H1 (cell line): ENCODE results near the gene RIT2. TPM values are rescaled to one million over a fixed set of nuclear protein-coding genes. Genes with fewer than 3 reads are reported as not detected.

Experiments used
- CTCF ChIA-PET: fragments of 300-600 bp; sonication (Branson Sonifier 250); formaldehyde crosslinking; loops from one replicate; lab custom pipeline; 2021; ENCODE audit not compliant: partially characterized antibody; lab: Charles Lee
- POLR2A ChIA-PET: fragments of 300-600 bp; sonication (Branson Sonifier 250); formaldehyde crosslinking; loops from one replicate; lab custom pipeline; 2021; ENCODE audit warnings: inconsistent platforms; ENCODE audit not compliant: partially characterized antibody; lab: Charles Lee
- DNase-seq, 2 experiments: peaks; one replicate each; pipeline versions ENCODE4 v3.0.0 to v3.0.0-alpha.2; 2010 to 2022; ENCODE audit warnings: low spot score in 2 of 2, low read depth in 1 of 2, mixed read lengths in 1 of 2
- FAIRE-seq: peaks from 2 replicates; lab custom pipeline; 2011; peaks lifted over from hg19 to GRCh38; lab: Jason Lieb, UNC
- H2AFZ ChIP-seq: 2 replicates; pipeline ENCODE4 v1.8.1; 2012; ENCODE audit warnings: low read length, inconsistent platforms
- H2AK5ac ChIP-seq: 2 replicates; pipeline ENCODE4 v1.6.1; 2013; ENCODE audit warnings: low read depth, low read length
- H2BK120ac ChIP-seq: replicated peaks from 2 replicates; pipeline ENCODE3; 2013; ENCODE audit warnings: low read depth, low read length, inconsistent platforms
- H2BK12ac ChIP-seq: 2 replicates; pipeline ENCODE4 v1.6.1; 2013; ENCODE audit warnings: low read depth, low read length
- H2BK15ac ChIP-seq: 2 replicates; pipeline ENCODE4 v1.6.1; 2013; ENCODE audit warnings: low read length
- H2BK20ac ChIP-seq: 2 replicates; pipeline ENCODE4 v1.6.1; 2013; ENCODE audit warnings: low read length
- H2BK5ac ChIP-seq: 2 replicates; pipeline ENCODE4 v1.6.1; 2013; ENCODE audit warnings: low read depth, low read length
- H3K14ac ChIP-seq: 2 replicates; pipeline ENCODE4 v1.6.1; 2013; ENCODE audit warnings: inconsistent platforms; ENCODE audit not compliant: insufficient read length
- H3K18ac ChIP-seq: 2 replicates; pipeline ENCODE4 v1.6.1; 2013; ENCODE audit warnings: low read length; ENCODE audit errors: extremely low read depth
- H3K23ac ChIP-seq: 2 replicates; pipeline ENCODE4 v1.6.1; 2013; ENCODE audit warnings: inconsistent platforms; ENCODE audit not compliant: insufficient read length
- H3K23me2 ChIP-seq: 2 replicates; pipeline ENCODE4 v1.6.1; 2013; ENCODE audit warnings: low read depth, low read length
- H3K27ac ChIP-seq: 2 replicates; pipeline ENCODE4 v1.6.1; 2011; ENCODE audit warnings: low read depth, low read length, inconsistent platforms
- H3K27me3 ChIP-seq, 4 experiments: replicated peaks in 1 of 4; 1 replicate in 1 of 4; 2 replicates in 3 of 4; pipeline versions ENCODE4 v1.6.1 to v1.8.1; 2011 to 2013; ENCODE audit warnings: low read length in 3 of 4, mild to moderate bottlenecking in 3 of 4, inconsistent platforms in 2 of 4, mixed read lengths in 2 of 4, moderate library complexity in 1 of 4; ENCODE audit not compliant: control insufficient read depth in 3 of 4, insufficient read depth in 3 of 4; ENCODE audit errors: extremely low read depth in 1 of 4
- H3K36me3 ChIP-seq, 4 experiments: 2 replicates each; pipeline versions ENCODE4 v1.6.1 to v1.8.1; 2011 to 2013; ENCODE audit warnings: mild to moderate bottlenecking in 4 of 4, low read length in 3 of 4, moderate library complexity in 2 of 4, control low read depth in 1 of 4, inconsistent platforms in 1 of 4; ENCODE audit not compliant: insufficient read depth in 4 of 4, control insufficient read depth in 2 of 4
- H3K4ac ChIP-seq: replicated peaks from 2 replicates; pipeline ENCODE3; 2013; ENCODE audit warnings: low read length, low read depth, mixed read lengths, inconsistent platforms; ENCODE audit not compliant: insufficient read length
- H3K4me1 ChIP-seq, 4 experiments: replicated peaks in 1 of 4; 1 replicate in 1 of 4; 2 replicates in 3 of 4; pipeline versions ENCODE4 v1.6.1 to v1.8.1; 2011 to 2013; ENCODE audit warnings: low read length in 3 of 4, inconsistent platforms in 2 of 4, mixed read lengths in 1 of 4; ENCODE audit not compliant: insufficient read depth in 4 of 4, control insufficient read depth in 3 of 4
- H3K4me2 ChIP-seq, 2 experiments: 2 replicates each; pipeline versions ENCODE4 v1.6.1 to v1.8.1; 2011 to 2013; ENCODE audit warnings: low read depth in 2 of 2, low read length in 2 of 2, control low read depth in 1 of 2, inconsistent platforms in 1 of 2, mild to moderate bottlenecking in 1 of 2; ENCODE audit not compliant: insufficient read depth in 1 of 2
- H3K4me3 ChIP-seq, 4 experiments: fragments of 200-600, 300-600 bp in 1 of 4; sonication (generic), shearing (Covaris generic), sonication (Bioruptor Twin) in 1 of 4; 2 replicates each; pipeline versions ENCODE4 v1.5.1 to v1.8.1; 2011 to 2016; ENCODE audit warnings: low read length in 4 of 4, low read depth in 3 of 4, control low read depth in 2 of 4, inconsistent platforms in 2 of 4, mild to moderate bottlenecking in 2 of 4, mixed read lengths in 1 of 4, moderate library complexity in 1 of 4; ENCODE audit not compliant: insufficient read depth in 2 of 4; ENCODE audit errors: extremely low read depth in 1 of 4
- H3K56ac ChIP-seq: replicated peaks from 2 replicates; pipeline ENCODE3; 2013; ENCODE audit warnings: low read depth, mild to moderate bottlenecking, mixed read lengths, low read length, inconsistent platforms; ENCODE audit not compliant: insufficient read length
- H3K79me1 ChIP-seq: 2 replicates; pipeline ENCODE4 v1.6.1; 2013; ENCODE audit warnings: low read depth, low read length, control low read depth
- H3K79me2 ChIP-seq, 2 experiments: 2 replicates each; pipeline versions ENCODE4 v1.6.1 to v1.8.1; 2012 to 2013; ENCODE audit warnings: low read length in 2 of 2, mild to moderate bottlenecking in 2 of 2, inconsistent platforms in 1 of 2; ENCODE audit not compliant: insufficient read depth in 2 of 2, control insufficient read depth in 1 of 2
- H3K9ac ChIP-seq, 4 experiments: replicated peaks in 1 of 4; 1 replicate in 1 of 4; 2 replicates in 3 of 4; pipeline versions ENCODE4 v1.6.1 to v1.8.1; 2011 to 2013; ENCODE audit warnings: low read depth in 3 of 4, low read length in 3 of 4, control low read depth in 2 of 4, mild to moderate bottlenecking in 2 of 4, moderate library complexity in 2 of 4, inconsistent platforms in 1 of 4; ENCODE audit errors: extremely low read depth in 1 of 4
- H3K9me3 ChIP-seq, 2 experiments: 2 replicates each; pipeline versions ENCODE4 v1.6.1 to v1.8.1; 2012 to 2013; ENCODE audit warnings: mild to moderate bottlenecking in 2 of 2, moderate library complexity in 2 of 2, control low read depth in 1 of 2, inconsistent platforms in 1 of 2, low read depth in 1 of 2, low read length in 1 of 2, mixed read lengths in 1 of 2; ENCODE audit not compliant: insufficient read depth in 2 of 2
- H4K20me1 ChIP-seq, 2 experiments: replicated peaks in 1 of 2; 2 replicates each; pipeline versions ENCODE3 to v1.8.1; 2011 to 2013; ENCODE audit warnings: inconsistent platforms in 2 of 2, low read length in 2 of 2, mild to moderate bottlenecking in 1 of 2; ENCODE audit not compliant: insufficient read depth in 2 of 2, control insufficient read depth in 1 of 2
- H4K5ac ChIP-seq: 2 replicates; pipeline ENCODE4 v1.6.1; 2013; ENCODE audit warnings: low read length, low read depth, mixed read lengths, inconsistent platforms; ENCODE audit not compliant: insufficient read length
- H4K8ac ChIP-seq: 2 replicates; pipeline ENCODE4 v1.8.0; 2013; ENCODE audit warnings: mild to moderate bottlenecking, moderate library complexity, low read length, inconsistent platforms; ENCODE audit not compliant: insufficient read depth; ENCODE audit errors: extremely low read depth
- H4K91ac ChIP-seq: replicated peaks from 2 replicates; pipeline ENCODE3; 2013; ENCODE audit warnings: low read length, mixed read lengths, inconsistent platforms; ENCODE audit not compliant: insufficient read length
- CTBP2 ChIP-seq: IDR thresholded peaks from 2 replicates; pipeline ENCODE4 v1.7.0; 2011; ENCODE audit warnings: borderline replicate concordance, mild to moderate bottlenecking, moderate library complexity, mixed read lengths, low read length; ENCODE audit not compliant: insufficient read depth, insufficient read length
- CTCF ChIP-seq, 3 experiments: IDR thresholded peaks; 1 replicate in 2 of 3; 2 replicates in 1 of 3; pipeline versions ENCODE4 v1.5.1 to v1.6.1; 2011; ENCODE audit warnings: low read length in 3 of 3, mild to moderate bottlenecking in 3 of 3, inconsistent platforms in 2 of 3, low read depth in 1 of 3, moderate library complexity in 1 of 3; ENCODE audit not compliant: insufficient read depth in 1 of 3; ENCODE audit errors: control extremely low read depth in 1 of 3
- E2F6 ChIP-seq: IDR thresholded peaks from 2 replicates; pipeline ENCODE4 v1.6.1; 2012; ENCODE audit warnings: inconsistent platforms
- MAFK ChIP-seq: IDR thresholded peaks from 2 replicates; pipeline ENCODE4 v1.6.1; 2012; ENCODE audit warnings: low read depth, mild to moderate bottlenecking, improper control_type of control experiment, low read length
- NANOG ChIP-seq: IDR thresholded peaks from 2 replicates; pipeline ENCODE4 v1.6.1; 2011; ENCODE audit warnings: low read length, low read depth, mild to moderate bottlenecking, inconsistent platforms; ENCODE audit not compliant: insufficient read depth, poor library complexity, severe bottlenecking
- PHF8 ChIP-seq: fragments of 200-600 bp; sonication (generic); conservative IDR thresholded peaks from 2 replicates; pipeline ENCODE4 v1.7.1; 2012; ENCODE audit warnings: low read depth, mild to moderate bottlenecking, inconsistent platforms, low read length, moderate library complexity
- SP1 ChIP-seq: IDR thresholded peaks from 2 replicates; pipeline ENCODE4 v1.6.1; 2011; ENCODE audit warnings: low read depth, low read length
- SRF ChIP-seq: IDR thresholded peaks from 2 replicates; pipeline ENCODE4 v1.6.1; 2011; ENCODE audit warnings: mild to moderate bottlenecking, low read depth, low read length, moderate library complexity
- SUZ12 ChIP-seq: fragments of 200-600 bp; sonication (generic); IDR thresholded peaks from 2 replicates; pipeline ENCODE4 v1.6.1; 2012; ENCODE audit warnings: mild to moderate bottlenecking, inconsistent platforms, low read length, moderate library complexity, mixed read lengths
- ZNF274 ChIP-seq: IDR thresholded peaks from 2 replicates; pipeline ENCODE4 v1.7.0; 2012; ENCODE audit warnings: low read length, borderline replicate concordance; ENCODE audit errors: extremely low read depth
- WGBS, 2 experiments: shearing (Covaris generic) in 1 of 2; methylation state at CpG; one replicate each; pipeline versions ENCODE4 v1.1.6 to v1.1.7; 2013 to 2015; ENCODE audit warnings: low lambda C conversion rate in 2 of 2, mixed read lengths in 2 of 2, inconsistent platforms in 1 of 2, low coverage in 1 of 2, missing lambda C conversion rate in 1 of 2; ENCODE audit not compliant: insufficient replicate concordance in 2 of 2, insufficient coverage in 1 of 2, insufficient read length in 1 of 2; ENCODE audit errors: extremely low coverage in 1 of 2, missing lambda C conversion rate in 1 of 2; 5-methylcytosine and 5-hydroxymethylcytosine counted together
- polyA plus RNA-seq, 7 experiments: library from polyadenylated mRNA; depleted of rRNA in 3 of 7; stranded (reverse) in 5 of 7; unstranded in 2 of 7; fragments of >200 nt in 5 of 7; fragments of 200-250 nt in 2 of 7; gene quantifications; 1 replicate in 5 of 7; 2 replicates in 1 of 7; 4 replicates in 1 of 7; pipeline versions ENCODE4 v1.2.1 to v1.2.3, GENCODE V29; 2011 to 2013; ENCODE audit warnings: missing spikeins in 2 of 7, mixed read lengths in 2 of 7
- total RNA-seq: library from RNA; stranded (reverse); fragmentation: NEBNext Ultra II Directional; extraction: Animal tissue kit (Norgen Biotek cat#: 25700); gene quantifications from 2 replicates; pipeline ENCODE4 v1.2.1, GENCODE V29; 2021

The RIT2 gene
- total and polyA plus RNA-seq, 2 of the 8 experiments (the other 6 are each of a cell fraction or from before 2014, with no cell fraction given), result 0.67 to 3.2 TPM

DNA sequence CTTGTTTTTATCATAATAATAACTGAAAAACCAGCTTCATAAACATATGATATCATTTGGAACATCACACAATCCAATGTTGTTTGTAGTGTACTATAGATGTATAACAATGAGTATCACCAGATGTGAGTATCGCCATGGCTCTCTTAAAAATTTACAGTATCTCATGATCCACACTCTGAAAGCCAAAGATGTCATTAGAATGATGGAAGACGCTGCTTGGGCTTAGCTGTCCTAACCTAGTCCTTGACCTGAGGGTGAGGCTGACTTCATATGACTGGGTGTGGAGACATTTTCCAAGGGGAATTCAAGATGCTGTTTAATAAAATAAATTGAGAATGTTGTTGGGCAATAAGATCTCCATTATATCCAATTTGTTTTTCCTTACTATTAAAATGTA is 242.6 kb downstream of the RIT2 start:
- WGBS, 2 experiments, result 91% methylated on average over 2 of the region's 2 CpGs; no CpG with 5 or more reads in 1 of the 2 experiments
- H4K5ac ChIP-seq, result no peak overlapping the region
- H3K4ac ChIP-seq, result no peak overlapping the region

More for the DNA sequence above, 242.6 kb downstream of the RIT2 start:
- H3K27me3 ChIP-seq, result no peaks in the 10 kb centered on the region
- H3K79me2 ChIP-seq, result no peaks in the 10 kb centered on the region
- H2BK5ac ChIP-seq, result no peak overlapping the region
- FAIRE-seq, result no peak
- no peaks in the 10 kb centered on the region for H3K23me2 ChIP-seq
- H2BK120ac ChIP-seq, result no peak overlapping the region
- no peaks in the 10 kb centered on the region for H4K20me1 ChIP-seq
- H3K4me3 ChIP-seq, result no peak overlapping the region
- no peaks in the 10 kb centered on the region for H3K9me3 ChIP-seq
- no peak overlapping the region for H3K27ac ChIP-seq
- H3K4me1 ChIP-seq, result no peaks in the 10 kb centered on the region
- DNase-seq, result no peak
- no peaks in the 10 kb centered on the region for H3K36me3 ChIP-seq
- no peak overlapping the region for H3K4me2 ChIP-seq
- no peak overlapping the region for H3K9ac ChIP-seq
- H2BK15ac ChIP-seq, result no peak overlapping the region
- no peak overlapping the region for H3K23ac ChIP-seq
- H2BK20ac ChIP-seq, result no peak overlapping the region
- H2AK5ac ChIP-seq, result no peak overlapping the region
- no peak overlapping the region for H2AFZ ChIP-seq
- POLR2A ChIA-PET, result no interaction called here
- no peak overlapping the region for H3K18ac ChIP-seq
- H4K91ac ChIP-seq, result no peak overlapping the region
- no peak overlapping the region for H4K8ac ChIP-seq
- no peak overlapping the region for H2BK12ac ChIP-seq
- CTCF ChIA-PET, result no interaction called here
- no peaks in the 10 kb centered on the region for H3K79me1 ChIP-seq
- TF ChIP-seq SP1 (no peak), ZNF274 (no peak), SRF (no peak), CTCF (IDR thresholded peaks at IDR 0.05; ENCODE audit: control extremely low read depth in 1 of 3, insufficient read depth in 1 of 3, low read depth in 1 of 3, low read length in 3 of 3) (no peak), NANOG (no peak), SUZ12 (no peak), MAFK (no peak), PHF8 (no peak), E2F6 (no peak), CTBP2 (no peak)
- no peak overlapping the region for H3K14ac ChIP-seq
- H3K56ac ChIP-seq, result no peak overlapping the region
